Ramos (cell line): ENCODE results near the gene MUC12.
"Not testable (repeated sequence)": the region's sequence is repeated elsewhere in the genome, so short reads cannot be mapped to it uniquely, and the experiment has no call there.

Experiments used
- in situ Hi-C: fragments of 300-500 bp; cut with MboI; formaldehyde crosslinking; loops from one replicate; pipeline ENCODE4 v1.14.3; 2022; ENCODE audit warnings: low sequenced_read_pairs; ENCODE audit not compliant: unreplicated experiment

The MUC12 gene

DNA sequence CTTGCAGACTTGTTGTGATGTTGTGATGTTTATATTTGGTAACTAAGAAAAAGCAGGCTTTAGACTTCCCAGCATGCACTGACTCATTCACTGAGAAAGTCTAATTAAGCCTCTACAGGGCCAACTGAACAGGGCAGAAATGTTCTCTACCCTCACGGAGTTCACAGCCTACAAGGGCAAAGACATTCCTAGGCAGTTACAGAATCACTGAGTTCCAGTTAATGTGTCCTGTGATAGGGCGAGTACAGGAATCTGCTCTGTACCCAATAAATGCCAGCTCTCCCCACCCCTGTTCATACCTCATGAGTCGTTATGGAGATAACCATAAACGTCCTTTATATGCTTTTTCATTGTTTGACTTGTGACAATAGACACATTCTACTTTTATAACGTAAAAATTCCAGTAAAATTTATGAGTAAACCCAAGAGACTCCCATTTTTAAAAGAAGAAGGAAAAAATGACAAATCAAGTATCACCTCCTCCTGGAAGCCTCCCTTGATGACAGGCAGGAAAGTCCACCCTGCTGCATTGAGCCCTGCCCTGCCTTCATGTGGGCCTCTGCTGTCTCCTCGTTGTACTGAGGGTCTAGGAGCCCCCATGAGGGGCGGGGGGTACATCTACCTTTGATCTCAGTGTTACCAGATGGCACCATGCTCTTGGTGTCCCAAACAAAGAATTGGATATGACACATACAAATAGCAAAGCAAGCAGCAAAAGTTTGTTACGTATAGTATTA lies 14.3 kb downstream of the MUC12 start:
- in situ Hi-C loops, result no loop called here

DNA sequence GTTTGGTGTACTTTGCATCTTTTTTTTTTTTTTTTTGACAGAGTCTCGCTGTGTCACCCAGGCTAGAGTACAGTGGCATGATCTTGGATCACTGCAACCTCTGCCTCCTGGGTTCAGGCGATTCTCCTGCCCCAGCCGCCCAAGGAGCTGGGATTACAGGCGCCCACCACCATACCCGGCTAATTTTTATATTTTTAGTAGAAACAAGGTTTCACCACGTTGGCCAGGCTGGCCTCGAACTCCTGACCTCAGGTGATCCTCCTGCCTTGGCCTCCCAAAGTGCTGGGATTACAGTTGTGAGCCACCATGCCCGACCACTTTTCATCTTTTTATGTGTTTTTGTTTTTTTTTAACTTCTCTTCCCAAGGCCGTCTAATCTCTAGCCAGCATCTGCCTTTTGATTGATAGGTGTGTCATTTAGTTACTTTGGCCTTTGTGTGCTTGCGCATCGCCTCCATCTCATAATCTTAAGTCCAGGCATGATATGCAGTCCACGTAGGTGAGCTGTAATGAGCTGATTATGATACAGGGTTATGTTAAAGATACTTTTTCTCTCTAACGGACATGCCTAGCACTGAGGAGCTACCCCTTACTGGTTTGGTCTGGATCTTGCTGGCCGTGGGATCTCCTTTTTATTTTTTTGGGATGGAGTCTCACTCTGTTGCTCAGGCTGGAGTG lies 15.0 kb downstream of the MUC12 start:
- in situ Hi-C loops, result not testable (repeated sequence)

DNA sequence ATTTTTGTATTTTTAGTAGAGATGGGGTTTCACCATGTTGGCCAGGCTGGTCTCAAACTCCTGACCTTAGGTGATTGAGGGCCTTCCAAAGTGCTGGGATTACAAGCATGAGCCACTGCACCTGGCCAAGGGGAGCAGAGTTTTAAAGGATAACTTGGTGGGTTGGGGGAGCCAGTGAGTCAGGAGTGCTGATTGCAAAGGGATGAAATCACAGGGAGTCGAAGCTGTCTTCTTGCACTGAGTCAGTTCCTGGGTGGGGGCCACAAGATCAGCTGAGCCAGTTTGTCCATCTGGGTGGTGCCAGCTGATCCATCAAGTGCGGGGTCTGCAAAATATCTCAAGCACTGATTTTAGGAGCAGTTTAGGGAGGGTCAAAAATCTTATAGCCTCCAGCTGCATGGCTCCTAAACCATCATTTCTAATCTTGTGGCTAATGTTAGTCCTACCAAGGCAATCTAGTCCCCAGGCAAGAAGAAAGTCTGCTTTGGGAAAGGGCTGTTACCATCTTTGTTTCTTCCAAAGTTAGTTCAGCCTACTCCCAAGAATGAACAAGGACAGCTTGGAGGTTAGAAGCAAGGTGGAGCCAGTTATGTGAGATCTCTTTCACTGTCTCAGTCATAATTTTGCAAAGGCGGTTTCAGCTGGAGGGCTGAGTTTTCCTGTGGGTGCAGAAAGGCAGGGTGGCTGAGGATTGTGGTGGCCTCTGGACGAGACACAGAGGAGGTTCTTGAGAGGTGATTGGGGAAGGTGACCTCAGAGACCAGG lies 15.8 kb downstream of the MUC12 start:
- in situ Hi-C loops, result not testable (repeated sequence)

DNA sequence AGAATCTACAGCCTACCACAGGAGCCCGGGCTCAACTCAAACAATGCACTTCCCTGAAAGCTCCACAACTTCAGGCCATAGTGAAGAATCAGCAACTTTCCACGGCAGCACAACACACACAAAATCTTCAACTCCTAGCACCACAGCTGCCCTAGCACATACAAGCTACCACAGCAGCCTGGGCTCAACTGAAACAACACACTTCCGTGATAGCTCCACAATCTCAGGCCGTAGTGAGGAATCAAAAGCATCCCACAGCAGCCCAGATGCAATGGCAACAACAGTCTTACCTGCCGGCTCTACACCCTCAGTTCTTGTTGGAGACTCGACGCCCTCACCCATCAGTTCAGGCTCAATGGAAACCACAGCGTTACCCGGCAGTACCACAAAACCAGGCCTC lies 22.3 kb downstream of the MUC12 start:
- in situ Hi-C loops, result no loop called here

DNA sequence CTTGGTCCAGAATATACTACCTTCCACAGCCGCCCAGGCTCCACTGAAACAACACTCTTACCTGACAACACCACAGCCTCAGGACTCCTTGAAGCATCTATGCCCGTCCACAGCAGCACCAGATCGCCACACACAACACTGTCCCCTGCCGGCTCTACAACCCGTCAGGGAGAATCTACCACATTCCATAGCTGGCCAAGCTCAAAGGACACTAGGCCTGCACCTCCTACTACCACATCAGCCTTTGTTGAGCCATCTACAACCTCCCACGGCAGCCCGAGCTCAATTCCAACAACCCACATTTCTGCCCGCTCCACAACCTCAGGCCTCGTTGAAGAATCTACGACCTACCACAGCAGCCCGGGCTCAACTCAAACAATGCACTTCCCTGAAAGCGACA lies 22.9 kb downstream of the MUC12 start:
- in situ Hi-C loops, result not testable (repeated sequence)

DNA sequence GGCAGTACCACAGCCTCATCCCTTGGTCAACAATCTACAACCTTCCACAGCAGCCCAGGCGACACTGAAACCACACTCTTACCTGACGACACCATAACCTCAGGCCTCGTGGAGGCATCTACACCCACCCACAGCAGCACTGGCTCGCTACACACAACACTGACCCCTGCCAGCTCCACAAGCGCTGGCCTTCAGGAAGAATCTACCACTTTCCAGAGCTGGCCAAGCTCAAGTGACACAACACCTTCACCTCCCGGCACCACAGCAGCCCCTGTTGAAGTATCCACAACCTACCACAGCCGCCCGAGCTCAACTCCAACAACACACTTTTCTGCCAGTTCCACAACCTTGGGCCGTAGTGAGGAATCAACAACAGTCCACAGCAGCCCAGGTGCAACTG lies 25.3 kb downstream of the MUC12 start:
- in situ Hi-C loops, result not testable (repeated sequence)

DNA sequence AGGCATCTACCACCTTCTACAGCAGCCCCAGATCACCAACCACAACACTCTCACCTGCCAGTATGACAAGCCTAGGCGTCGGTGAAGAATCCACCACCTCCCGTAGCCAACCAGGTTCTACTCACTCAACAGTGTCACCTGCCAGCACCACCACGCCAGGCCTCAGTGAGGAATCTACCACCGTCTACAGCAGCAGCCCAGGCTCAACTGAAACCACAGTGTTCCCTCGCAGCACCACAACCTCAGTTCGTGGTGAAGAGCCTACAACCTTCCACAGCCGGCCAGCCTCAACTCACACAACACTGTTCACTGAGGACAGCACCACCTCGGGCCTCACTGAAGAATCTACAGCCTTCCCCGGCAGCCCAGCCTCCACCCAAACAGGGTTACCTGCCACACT lies 29.2 kb downstream of the MUC12 start:
- in situ Hi-C loops, result not testable (repeated sequence)

DNA sequence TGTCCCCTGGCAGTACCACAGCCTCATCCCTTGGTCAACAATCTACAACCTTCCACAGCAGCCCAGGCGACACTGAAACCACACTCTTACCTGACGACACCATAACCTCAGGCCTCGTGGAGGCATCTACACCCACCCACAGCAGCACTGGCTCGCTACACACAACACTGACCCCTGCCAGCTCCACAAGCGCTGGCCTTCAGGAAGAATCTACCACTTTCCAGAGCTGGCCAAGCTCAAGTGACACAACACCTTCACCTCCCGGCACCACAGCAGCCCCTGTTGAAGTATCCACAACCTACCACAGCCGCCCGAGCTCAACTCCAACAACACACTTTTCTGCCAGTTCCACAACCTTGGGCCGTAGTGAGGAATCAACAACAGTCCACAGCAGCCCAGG lies 30.0 kb downstream of the MUC12 start:
- in situ Hi-C loops, result not testable (repeated sequence)

DNA sequence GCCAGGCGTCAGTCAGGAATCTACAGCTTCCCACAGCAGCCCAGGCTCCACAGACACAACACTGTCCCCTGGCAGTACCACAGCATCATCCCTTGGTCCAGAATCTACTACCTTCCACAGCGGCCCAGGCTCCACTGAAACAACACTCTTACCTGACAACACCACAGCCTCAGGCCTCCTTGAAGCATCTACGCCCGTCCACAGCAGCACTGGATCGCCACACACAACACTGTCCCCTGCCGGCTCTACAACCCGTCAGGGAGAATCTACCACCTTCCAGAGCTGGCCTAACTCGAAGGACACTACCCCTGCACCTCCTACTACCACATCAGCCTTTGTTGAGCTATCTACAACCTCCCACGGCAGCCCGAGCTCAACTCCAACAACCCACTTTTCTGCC lies 30.7 kb downstream of the MUC12 start:
- in situ Hi-C loops, result not testable (repeated sequence)

DNA sequence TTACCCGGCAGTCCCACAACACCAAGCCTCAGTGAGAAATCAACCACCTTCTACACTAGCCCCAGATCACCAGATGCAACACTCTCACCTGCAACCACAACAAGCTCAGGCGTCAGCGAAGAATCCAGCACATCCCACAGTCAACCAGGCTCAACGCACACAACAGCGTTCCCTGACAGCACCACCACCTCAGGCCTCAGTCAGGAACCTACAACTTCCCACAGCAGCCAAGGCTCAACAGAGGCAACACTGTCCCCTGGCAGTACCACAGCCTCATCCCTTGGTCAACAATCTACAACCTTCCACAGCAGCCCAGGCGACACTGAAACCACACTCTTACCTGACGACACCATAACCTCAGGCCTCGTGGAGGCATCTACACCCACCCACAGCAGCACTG lies 33.0 kb downstream of the MUC12 start:
- in situ Hi-C loops, result not testable (repeated sequence)

DNA sequence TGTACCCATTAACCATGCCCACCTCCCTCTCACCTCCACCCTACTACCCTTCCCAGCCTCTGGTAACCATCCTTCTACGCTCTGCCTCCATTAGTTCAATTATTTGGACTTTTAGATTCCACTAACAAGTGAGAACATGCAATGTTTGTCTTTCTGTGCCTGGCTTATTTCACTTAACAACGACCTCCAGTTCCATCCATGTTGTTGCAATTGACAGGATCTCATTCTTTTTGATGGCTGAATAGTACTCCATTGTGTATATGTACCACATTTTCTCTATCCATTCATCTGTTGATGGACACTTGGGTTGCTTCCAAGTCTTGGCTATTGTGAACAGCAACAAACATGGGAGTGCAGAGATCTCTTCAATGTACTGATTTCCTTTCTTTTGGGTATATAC lies 38.0 kb downstream of the MUC12 start:
- in situ Hi-C loops, result not testable (repeated sequence)

DNA sequence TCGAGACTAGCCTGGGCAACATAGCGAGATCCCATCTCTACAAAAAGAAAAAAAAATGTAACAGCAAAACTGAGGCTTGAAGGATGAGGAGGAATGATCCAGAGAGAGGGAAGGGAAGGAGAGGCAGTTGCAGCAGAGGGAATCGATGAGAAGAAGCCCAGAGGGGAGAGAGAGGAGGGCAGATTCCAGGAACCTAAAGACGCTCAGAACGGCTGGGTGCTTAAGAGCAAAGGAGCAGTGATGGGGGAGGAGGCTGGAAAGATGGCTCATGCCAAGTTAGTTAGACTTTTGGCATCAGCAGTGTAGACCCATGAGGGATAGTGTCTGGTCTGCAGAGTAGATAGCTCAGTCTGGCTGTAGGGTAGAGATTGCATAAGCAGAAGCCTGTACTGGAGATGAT lies 40.3 kb downstream of the MUC12 start:
- in situ Hi-C loops, result no loop called here

DNA sequence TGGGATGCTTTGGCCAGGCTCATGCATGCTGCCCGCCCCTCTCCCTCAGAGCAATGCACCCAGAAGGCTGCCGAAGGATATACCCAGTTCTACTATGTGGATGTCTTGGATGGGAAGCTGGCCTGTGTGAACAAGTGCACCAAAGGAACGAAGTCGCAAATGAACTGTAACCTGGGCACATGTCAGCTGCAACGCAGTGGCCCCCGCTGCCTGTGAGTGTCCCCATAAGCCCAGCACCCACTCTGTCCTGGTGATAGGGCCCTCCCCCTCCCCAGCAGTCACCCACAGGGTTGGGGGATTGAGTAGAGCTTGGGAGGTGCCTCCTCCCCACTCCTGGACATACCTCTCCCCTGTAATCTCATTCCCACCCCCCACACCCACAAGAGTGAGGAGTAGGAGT lies 43.6 kb downstream of the MUC12 start:
- in situ Hi-C loops, result no loop called here

DNA sequence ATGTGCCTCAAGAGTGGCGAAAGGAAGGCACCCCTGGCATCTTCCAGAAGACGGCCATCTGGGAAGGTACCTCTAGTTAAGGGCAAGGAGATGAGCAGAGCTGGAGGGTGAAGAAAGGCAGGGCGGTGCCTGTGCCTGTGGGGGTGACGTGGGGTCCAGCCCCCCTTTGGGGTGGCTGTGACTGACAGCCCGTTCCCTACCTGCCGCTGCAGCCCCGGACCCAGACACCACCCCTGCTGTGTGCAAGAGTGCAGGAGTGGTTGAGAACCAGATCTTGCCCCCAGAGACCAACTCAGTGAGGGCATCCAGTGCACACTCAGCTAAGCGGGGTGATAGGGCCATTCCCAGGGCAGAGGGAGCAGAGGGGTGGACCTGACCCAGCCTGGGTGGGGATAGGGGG lies 46.3 kb downstream of the MUC12 start:
- in situ Hi-C loops, result no loop called here

DNA sequence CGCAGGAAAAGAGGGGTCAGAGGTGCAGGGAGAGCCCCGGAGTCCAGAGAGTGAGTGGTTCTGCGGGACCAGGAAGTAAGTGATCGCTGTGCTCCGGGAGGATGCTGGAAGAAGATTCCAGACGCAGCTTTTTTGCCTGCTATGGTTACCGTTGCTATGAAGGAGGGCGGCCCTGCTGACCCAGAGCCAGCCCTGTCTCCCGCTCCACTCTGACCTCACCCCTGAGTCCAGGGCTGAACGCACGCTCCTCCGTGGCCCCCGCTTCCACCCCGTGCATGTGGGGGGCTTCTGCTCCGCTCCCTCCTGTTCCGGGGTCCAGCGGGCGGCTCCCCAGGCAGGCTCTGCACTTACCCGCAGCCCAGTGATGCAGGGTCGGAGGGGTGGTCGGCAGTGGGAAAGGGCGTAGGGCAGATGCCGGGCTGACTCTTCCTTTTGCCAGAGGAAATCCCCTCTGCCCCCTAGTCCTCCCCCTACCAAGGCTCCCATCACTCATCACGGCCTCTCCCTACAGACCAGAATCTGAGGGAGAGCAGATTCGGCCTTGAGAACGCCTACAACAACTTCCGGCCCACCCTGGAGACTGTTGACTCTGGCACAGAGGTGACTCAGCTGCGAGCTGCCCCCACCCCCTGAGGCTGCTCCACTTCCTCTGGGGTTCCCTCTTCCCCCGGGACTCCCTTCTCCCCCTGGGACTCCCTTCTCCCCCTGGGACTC lies 47.9 kb downstream of the MUC12 start:
- in situ Hi-C loops, result no loop called here

DNA sequence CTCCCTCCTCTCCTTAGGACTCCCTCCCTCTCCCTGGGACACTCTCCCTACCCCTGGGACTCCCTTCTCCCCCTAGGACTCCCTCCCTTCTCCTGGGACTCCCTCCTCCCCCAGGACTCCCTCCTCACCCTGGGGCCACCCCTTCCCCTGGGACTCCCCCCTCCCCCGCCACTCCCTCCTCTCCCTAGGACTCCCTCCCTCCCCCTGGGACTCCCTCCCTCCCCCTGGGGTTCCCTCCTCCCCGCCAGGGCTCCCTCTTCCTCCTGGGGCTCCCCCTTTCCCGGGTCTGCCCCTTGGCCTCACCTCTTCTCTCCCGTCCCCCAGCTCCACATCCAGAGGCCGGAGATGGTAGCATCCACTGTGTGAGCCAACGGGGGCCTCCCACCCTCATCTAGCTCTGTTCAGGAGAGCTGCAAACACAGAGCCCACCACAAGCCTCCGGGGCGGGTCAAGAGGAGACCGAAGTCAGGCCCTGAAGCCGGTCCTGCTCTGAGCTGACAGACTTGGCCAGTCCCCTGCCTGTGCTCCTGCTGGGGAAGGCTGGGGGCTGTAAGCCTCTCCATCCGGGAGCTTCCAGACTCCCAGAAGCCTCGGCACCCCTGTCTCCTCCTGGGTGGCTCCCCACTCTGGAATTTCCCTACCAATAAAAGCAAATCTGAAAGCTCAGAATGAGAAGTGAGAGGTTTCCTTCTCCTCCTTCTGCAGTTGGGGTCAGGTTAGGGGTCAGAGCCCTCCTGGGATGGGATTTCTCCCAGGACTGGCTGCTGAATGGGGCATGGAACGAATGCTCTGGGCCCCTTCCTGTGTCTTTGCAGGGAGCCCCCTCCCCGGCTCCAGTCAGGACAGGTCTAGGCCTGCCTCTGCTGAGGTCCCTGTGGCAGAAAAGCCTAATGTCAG lies 49.2 kb downstream of the MUC12 start:
- in situ Hi-C loops, result no loop called here

DNA sequence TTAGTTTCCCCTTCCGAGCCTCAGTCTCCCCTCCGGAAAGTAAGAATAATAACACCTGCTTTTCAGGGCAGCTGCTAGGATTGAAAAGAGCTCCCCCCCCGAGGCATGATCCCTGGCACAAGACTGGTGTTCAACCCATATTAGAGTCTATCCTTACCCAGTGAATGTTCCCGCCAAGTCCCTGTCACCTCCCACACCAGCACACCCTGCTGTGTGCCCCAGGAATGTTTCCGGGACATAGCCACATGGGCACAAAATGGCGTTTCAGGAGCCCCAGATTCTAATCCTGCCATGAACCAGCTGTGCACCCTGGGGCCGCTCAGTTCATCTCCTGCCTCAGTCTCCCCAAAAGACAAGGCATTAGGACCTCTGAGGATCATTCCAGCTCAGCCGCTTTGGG lies 51.1 kb downstream of the MUC12 start:
- in situ Hi-C loops, result no loop called here

DNA sequence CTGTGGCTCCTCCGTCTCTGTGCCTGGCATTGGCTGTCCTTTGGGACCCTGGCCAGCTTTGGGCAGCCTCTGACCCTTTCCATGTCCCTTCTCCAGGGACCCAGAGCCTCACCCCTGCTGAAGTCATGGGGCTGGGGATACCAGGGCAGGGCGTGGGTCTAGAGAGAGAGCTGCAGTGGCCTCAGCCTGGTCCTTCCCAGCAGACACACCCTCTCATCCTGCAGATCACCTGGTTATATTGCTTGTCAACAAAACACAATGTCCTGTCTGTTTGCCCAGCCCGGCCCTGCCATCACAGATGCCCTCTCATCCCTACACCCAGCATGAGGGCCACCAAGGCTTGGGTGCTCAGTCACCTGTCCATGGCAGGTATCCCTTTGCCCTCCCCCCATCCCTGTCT lies 52.3 kb downstream of the MUC12 start:
- in situ Hi-C loops, result no loop called here

DNA sequence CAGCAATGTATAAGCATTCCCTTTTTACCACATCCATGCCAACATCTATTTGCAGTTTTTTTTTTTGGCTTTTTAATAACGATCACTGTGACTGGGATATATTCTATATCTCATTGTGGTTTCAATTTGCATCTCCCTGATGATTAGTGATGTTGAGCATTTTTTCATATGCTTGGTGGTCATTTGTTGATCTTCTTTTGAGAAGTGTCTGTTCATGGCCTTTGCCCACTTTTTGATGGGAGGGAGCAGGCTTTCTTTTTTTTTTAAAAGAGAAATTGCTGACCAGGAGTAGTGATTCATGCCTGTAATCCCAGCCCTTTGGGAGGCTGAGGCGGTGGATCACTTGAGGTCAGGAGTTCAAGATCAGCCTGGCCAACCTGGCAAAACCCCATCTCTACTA lies 54.5 kb downstream of the MUC12 start:
- in situ Hi-C loops, result no loop called here

DNA sequence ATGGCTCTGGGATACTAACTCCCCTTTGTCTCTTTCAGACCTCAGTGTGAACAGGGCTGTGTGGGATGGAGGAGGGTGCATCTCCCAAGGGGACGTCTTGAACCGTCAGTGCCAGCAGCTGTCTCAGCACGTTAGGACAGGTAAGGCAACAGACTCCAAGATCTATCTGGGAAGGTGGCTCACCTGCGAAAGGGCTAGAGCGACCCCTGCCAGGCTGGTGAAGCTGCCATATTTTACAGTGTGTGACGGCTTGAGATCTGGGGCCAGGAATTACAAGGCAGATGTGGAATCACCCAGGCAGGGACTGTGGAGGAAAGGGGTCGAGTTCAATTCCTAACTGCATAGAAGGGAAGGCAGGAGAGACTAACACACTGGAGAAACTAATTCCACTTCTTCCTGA lies 61.7 kb downstream of the MUC12 start:
- in situ Hi-C loops, result no loop called here
